CD4-positive, alpha-beta T cell treated with Interleukin-4 for 1 hour (primary cell): ENCODE measurements around the gene ZNF768.
"Not testable (repeated sequence)": the region's sequence is repeated elsewhere in the genome, so short reads cannot be mapped to it uniquely, and the experiment has no call there.

Experiments used
- DNase-seq, 2 donors: peaks; one replicate each; pipeline ENCODE4 v3.0.0-alpha.2; 2020 to 2022

The ZNF768 gene

GRCh38 chr16:30509081-30509765, 17.1 kb downstream of the ZNF768 start:
- no peak for DNase-seq

DNA sequence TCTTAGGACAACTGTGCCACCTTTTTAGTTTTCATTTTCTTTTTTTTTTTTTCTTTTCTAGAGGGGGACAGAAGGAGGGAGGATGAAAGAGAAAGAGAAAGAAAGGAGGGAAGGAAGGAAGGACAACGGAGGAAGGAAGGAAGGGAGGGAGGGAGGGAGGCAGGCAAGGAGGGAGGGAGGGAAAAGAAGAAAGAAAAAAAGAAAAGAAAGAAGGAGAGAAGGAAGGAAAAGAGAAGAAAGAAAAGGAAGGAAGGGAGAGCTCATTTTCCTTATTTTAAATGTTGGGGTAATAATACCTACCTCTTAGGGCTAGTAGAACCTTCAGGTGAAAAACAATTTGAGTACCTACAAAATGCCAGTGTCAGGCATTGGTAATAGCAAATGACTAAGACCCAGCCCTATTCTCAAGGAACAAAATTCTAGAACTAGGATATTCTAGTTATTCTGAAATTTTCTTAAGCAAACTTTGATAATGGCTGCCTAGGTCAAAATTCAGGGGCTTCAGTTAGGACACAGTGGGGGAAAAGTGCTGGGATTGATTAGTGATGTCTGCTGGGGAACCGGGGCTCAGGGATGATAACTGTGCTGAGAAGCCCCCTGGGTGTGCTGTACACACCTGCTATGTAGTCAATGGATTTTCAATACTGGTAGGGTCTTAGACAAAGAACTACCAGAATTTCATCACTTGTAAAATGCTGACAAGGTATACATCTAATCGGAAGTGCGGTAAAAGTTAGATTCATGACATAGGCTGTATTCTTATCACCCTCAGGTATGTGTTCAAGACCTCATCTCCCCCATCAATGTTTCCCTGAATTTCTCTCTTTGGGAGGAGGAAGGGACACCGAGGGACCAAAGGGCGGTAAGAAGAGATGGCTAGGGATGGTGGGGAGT, 22.7 kb downstream of the ZNF768 start:
- no peak for DNase-seq

- DNase-seq, result no peak
These were observed 27.1 kb downstream of the ZNF768 start for GRCh38 chr16:30499284-30499683.

GRCh38 chr16:30494709-30495108, 31.7 kb downstream of the ZNF768 start:
- no peak for DNase-seq

- no peak for DNase-seq
These were observed 32.4 kb downstream of the ZNF768 start for GRCh38 chr16:30493941-30494488.

- DNase-seq, result peak in 1 of 2 donors; percentile 15
These were observed 34.5 kb downstream of the ZNF768 start for GRCh38 chr16:30491744-30492308.

- no peak for DNase-seq
These were observed 35.1 kb downstream of the ZNF768 start for GRCh38 chr16:30491229-30491628.

GRCh38 chr16:30490210-30490609, 36.2 kb downstream of the ZNF768 start:
- no peak for DNase-seq

DNA sequence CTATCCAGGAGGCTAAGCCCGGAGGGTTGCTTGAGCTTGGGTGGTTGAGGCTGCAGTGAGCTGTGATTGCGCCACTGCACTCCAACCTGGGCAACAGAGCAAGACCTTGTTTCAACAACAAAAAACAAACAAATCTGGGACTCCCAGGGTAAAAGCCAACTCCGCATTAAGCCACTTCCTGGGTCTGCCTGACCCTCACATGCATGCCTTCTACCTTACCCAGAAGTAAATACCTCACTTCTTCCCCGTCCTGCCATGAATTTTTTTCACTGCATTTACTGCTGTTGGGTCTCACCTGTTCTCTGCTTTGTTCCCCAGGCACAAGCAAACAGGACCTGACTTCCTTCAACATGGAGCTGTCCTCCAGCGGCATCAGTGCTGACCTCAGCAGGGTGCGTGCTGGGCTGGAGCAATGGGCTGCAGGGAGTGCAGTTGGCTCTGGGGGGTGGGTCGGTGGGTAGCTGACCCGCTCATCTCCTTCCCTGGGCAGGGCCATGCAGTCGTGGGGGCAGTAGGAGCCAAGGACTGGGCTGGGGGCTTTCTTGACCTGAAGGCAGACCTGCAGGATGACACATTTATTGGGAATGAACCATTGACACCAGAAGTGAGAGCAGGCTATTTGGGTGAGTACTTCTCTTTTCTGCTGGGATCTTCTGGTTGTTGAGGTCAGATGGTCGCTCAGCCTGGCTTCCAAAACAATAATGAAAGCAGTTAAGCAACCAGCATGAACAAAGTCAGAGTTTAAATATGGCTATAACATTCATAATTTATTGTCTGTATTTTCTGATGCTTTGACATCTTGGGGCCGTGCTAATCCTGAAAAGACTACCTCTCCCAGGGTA, 37.4 kb downstream of the ZNF768 start:
- DNase-seq, result no peak

DNA sequence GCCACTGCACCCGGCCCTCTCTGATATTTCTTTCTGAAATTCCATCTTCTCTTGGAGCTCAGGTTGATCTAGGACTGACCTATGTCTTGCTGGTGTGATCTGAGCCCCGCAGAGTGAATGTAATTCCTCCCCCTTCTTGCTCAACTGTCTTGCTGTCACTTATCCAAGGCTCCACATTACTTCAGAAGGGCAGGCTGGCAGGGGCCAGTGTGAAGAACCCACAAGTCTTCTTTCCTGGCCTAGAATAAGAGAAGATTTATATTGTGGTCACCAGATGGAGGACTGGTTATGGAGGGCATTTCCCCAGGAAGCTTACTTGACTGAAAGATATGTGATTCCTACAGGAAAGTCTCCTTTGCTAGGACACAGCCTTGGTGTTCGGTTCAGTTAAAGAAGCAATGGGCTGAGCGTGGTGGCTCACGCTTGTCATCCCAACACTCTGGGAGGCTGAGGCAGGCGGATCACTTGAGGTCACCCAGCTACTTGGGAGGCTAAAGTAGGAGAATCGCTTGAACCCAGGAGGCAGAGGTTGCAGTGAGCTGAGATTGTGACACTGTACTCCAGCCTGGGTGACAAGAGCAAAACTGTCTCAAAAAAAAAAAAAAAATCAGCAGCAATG, 40.4 kb downstream of the ZNF768 start:
- no peak for DNase-seq

DNA sequence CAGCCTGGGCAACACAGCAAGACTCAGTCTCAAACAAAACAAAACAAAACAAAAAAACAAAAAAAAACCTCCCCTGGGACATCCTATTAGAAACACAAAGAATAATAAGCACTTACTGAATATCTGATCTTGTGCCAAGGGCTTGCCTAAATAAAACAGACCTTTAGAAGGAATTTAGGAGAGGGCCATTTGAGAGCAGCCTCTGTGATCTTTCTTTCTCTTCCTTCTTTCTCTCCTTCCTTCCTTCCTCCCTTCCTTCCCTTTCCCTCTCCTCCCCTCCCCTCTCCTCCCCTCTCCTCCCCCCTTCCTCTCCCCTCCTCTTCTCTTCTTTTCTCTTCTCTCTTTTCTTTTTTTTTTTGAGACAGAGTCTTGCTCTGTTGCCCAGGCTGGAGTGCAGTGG, 41.5 kb downstream of the ZNF768 start:
- DNase-seq, result no peak

GRCh38 chr16:30482366-30482765, 44.0 kb downstream of the ZNF768 start:
- DNase-seq, result peak in 1 of 2 donors; percentile 34

DNA sequence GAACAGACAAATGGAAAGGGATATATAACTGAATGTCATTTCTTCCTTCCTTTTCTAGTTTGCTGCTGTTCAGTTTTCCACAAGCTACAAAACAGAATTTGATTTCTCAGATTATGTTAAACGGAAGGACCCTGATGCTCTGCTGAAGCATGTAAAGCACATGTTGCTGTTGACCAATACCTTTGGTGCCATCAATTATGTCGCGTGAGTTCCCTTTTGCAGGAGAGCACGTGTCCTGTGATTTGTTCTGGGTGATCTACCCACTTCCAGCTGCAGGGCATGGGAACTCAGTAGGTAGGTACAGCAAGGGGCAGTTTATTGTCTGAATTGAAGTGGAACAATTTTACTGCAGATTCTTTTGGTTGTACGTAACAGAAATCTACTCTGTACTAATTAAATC, 45.0 kb downstream of the ZNF768 start:
- no peak for DNase-seq

DNA sequence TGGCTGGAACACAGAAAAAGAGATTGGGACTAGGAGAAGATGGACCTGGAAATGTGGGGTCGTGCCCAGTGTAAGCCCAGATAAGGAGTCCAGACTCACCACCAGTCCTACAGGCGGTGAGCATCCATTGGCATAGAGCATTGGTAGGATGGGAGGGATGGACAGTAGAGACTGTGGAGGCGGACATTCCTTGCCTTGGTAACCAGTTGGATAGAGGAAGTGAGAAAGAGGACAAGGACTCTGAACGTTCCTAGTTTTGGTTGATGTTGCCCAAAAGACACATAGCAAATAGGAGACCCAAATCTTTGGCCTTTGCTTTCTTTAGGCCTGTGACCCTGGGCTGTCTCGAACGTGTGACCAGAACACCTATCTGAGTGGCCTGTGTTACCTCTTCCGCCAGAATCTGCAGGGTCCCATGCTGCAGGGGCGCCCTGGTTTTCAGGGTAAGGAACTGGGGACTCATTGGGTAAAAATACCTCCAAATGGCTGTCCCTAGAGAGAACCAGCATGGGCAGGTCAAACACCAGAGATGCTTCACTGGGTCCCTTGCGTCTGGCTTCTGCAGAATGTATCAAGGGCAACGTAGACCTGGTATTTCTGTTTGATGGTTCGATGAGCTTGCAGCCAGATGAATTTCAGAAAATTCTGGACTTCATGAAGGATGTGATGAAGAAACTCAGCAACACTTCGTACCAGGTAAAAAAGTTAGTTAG, 47.4 kb downstream of the ZNF768 start:
- no peak for DNase-seq

DNA sequence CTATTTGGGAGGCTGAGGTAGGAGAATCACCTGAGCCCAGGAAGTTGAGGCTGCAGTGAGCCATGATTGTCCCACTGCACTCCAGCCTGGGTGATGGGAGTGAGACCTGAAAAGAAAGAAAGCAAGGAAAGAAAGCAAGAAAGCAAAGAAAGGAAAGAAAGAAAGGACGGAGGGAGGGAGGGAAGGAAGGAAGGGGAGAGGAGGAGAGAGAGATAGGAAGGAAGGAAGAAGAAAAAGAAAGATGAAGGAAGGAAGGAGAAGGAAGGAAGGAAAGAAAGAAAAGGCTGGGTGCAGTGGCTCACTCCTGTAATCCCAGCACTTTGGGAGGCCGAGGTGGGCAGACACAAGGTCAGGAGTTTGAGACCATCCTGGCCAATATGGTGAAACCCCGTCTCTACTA, 48.6 kb downstream of the ZNF768 start:
- not testable (repeated sequence) for DNase-seq

DNA sequence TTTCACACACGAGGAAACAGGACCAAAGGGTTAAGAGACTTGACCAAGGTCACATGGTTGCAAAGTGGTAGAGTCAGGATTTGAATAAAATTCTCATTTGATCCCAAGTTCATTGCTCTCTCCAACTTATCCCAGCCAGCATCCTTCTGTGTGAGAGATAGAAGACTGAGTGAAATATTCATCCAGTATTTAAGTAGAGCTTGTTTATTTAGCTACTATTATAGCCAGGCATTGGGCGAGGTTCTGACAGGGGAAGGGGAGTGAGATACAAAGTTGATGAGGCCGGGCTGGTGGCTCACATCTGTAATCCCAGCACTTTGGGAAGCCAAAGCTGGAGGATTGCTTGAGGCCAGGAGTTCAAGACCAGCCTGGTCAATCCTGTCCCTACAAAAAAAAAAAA, 49.4 kb downstream of the ZNF768 start:
- DNase-seq, result no peak

- DNase-seq, result no peak
These were observed 51.7 kb downstream of the ZNF768 start for GRCh38 chr16:30474684-30475083.

GRCh38 chr16:30474074-30474452, 52.3 kb downstream of the ZNF768 start:
- DNase-seq, result no peak
